Vagina (tissue), 2 donors: Measurements from ENCODE around the gene ARHGEF28.

Source experiments
- POLR2A ChIP-seq, 2 donors: fragments of 450-650 bp; IDR thresholded peaks; one replicate each; pipeline ENCODE4 v1.6.1; 2017; ENCODE audit warnings: antibody characterized with exemption in 2 of 2, mild to moderate bottlenecking in 2 of 2, moderate library complexity in 2 of 2
- TF ChIP-seq, protein P1 (sequence below), 3 experiments: fragments of 450-650 bp in 2 of 3; fragments of 200-600 bp in 1 of 3; sonication (generic) in 1 of 3; IDR thresholded peaks; one replicate each; pipeline ENCODE4 v1.5.1; 2017 to 2019; ENCODE audit warnings: antibody characterized with exemption in 3 of 3, mild to moderate bottlenecking in 2 of 3, moderate library complexity in 2 of 3

DNA sequence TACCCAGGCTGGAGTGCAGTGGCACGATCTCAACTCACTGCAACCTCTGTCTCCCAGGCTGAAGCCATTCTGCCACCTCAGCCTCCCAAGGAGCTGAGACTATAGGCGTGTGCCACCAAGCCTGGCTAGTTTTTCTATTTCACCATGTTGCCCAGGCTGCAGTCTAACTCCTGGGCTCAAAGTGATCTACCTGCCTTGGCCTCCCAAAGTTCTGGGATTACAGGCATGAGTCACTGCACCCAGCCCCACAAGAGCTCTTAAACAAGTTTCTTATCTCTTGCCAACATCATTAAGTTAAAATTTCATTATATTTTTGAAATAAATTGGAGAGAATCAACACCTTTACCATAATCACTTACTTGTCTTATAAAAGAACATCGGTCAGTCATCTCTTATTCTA lies 280.3 kb downstream of the ARHGEF28 start:
- TF ChIP-seq, protein P1, sequence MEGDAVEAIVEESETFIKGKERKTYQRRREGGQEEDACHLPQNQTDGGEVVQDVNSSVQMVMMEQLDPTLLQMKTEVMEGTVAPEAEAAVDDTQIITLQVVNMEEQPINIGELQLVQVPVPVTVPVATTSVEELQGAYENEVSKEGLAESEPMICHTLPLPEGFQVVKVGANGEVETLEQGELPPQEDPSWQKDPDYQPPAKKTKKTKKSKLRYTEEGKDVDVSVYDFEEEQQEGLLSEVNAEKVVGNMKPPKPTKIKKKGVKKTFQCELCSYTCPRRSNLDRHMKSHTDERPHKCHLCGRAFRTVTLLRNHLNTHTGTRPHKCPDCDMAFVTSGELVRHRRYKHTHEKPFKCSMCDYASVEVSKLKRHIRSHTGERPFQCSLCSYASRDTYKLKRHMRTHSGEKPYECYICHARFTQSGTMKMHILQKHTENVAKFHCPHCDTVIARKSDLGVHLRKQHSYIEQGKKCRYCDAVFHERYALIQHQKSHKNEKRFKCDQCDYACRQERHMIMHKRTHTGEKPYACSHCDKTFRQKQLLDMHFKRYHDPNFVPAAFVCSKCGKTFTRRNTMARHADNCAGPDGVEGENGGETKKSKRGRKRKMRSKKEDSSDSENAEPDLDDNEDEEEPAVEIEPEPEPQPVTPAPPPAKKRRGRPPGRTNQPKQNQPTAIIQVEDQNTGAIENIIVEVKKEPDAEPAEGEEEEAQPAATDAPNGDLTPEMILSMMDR (IDR thresholded peaks at IDR 0.05), result no peak
- no peak for TF ChIP-seq POLR2A (IDR thresholded peaks at IDR 0.05)
